Keratinocyte (primary cell): ENCODE measurements around the gene PPIL4. TPM values are rescaled to one million over a fixed set of nuclear protein-coding genes. Genes with fewer than 3 reads are reported as not detected.

Experiments
- DNase-seq: peaks from one replicate; pipeline ENCODE4 v3.0.0-alpha.2; 2011; ENCODE audit warnings: low read depth, missing footprints, low spot score
- FAIRE-seq: peaks from 2 replicates; lab custom pipeline; 2011; peaks lifted over from hg19 to GRCh38; lab: Jason Lieb, UNC
- H2AFZ ChIP-seq: 2 replicates; pipeline ENCODE4 v1.6.0; 2012; ENCODE audit warnings: low read length, control low read depth, inconsistent platforms; ENCODE audit not compliant: control insufficient read depth
- H3K27ac ChIP-seq: 2 replicates; pipeline ENCODE4 v1.5.1; 2011; ENCODE audit warnings: low read length; ENCODE audit not compliant: control insufficient read depth, insufficient read depth
- H3K27me3 ChIP-seq: 3 replicates; pipeline ENCODE4 v1.6.0; 2011; ENCODE audit warnings: low read length; ENCODE audit not compliant: control insufficient read depth, insufficient read depth; ENCODE audit errors: extremely low read depth
- H3K36me3 ChIP-seq, 2 experiments: 2 replicates in 1 of 2; 3 replicates in 1 of 2; pipeline ENCODE4 v1.5.1; 2011; ENCODE audit warnings: low read length in 2 of 2, mild to moderate bottlenecking in 1 of 2; ENCODE audit not compliant: control insufficient read depth in 2 of 2, insufficient read depth in 2 of 2; ENCODE audit errors: extremely low read depth in 1 of 2
- H3K4me1 ChIP-seq: 3 replicates; pipeline ENCODE4 v1.5.1; 2011; ENCODE audit warnings: low read length; ENCODE audit not compliant: control insufficient read depth, insufficient read depth; ENCODE audit errors: extremely low read depth
- H3K4me2 ChIP-seq: 3 replicates; pipeline ENCODE4 v1.6.0; 2011; ENCODE audit warnings: low read depth, low read length; ENCODE audit not compliant: control insufficient read depth, insufficient read depth; ENCODE audit errors: extremely low read depth
- H3K4me3 ChIP-seq, 3 experiments: fragments of 200-600 bp in 1 of 3; sonication (generic) in 1 of 3; 2 replicates in 2 of 3; 3 replicates in 1 of 3; pipeline ENCODE4 v1.5.1; 2011 to 2016; ENCODE audit warnings: low read length in 3 of 3, mild to moderate bottlenecking in 3 of 3, control low read depth in 2 of 3, inconsistent platforms in 1 of 3, low read depth in 1 of 3, mixed read lengths in 1 of 3, mixed run types in 1 of 3, moderate library complexity in 1 of 3; ENCODE audit not compliant: control insufficient read depth in 2 of 3, insufficient read depth in 2 of 3; ENCODE audit errors: extremely low read depth in 1 of 3
- H3K79me2 ChIP-seq: 2 replicates; pipeline ENCODE4 v1.6.0; 2012; ENCODE audit warnings: low read length; ENCODE audit not compliant: control insufficient read depth, insufficient read depth
- H3K9ac ChIP-seq: 3 replicates; pipeline ENCODE4 v1.6.0; 2011; ENCODE audit warnings: low read length; ENCODE audit not compliant: control insufficient read depth, insufficient read depth; ENCODE audit errors: extremely low read depth
- H3K9me1 ChIP-seq: 3 replicates; pipeline ENCODE4 v1.6.0; 2011; ENCODE audit warnings: low read length; ENCODE audit not compliant: control insufficient read depth, insufficient read depth; ENCODE audit errors: extremely low read depth
- H3K9me3 ChIP-seq: 2 replicates; pipeline ENCODE4 v1.5.1; 2012; ENCODE audit warnings: low read depth, low read length; ENCODE audit not compliant: control insufficient read depth
- H4K20me1 ChIP-seq: 3 replicates; pipeline ENCODE4 v1.6.0; 2011; ENCODE audit warnings: low read length; ENCODE audit not compliant: control insufficient read depth, insufficient read depth; ENCODE audit errors: extremely low read depth
- CTCF ChIP-seq, 3 experiments: IDR thresholded peaks in 1 of 3; conservative IDR thresholded peaks in 1 of 3; optimal IDR thresholded peaks in 1 of 3; 2 replicates in 2 of 3; 3 replicates in 1 of 3; pipeline versions ENCODE3 to v1.5.1; 2011; ENCODE audit warnings: low read length in 3 of 3, mild to moderate bottlenecking in 3 of 3, moderate library complexity in 2 of 3, control low read depth in 1 of 3, inconsistent platforms in 1 of 3; ENCODE audit not compliant: insufficient read depth in 2 of 3; ENCODE audit errors: extremely low read depth in 1 of 3
- EZH2 ChIP-seq: IDR thresholded peaks from one replicate; pipeline ENCODE4 v1.6.1; 2012; ENCODE audit warnings: inconsistent platforms, mild to moderate bottlenecking, low read length, moderate library complexity
- dilution Hi-C: fragments of 300-500 bp; cut with MboI; formaldehyde crosslinking; loops from one replicate; pipeline ENCODE4 v1.7.0; 2020; ENCODE audit warnings: low sequenced_read_pairs; ENCODE audit not compliant: extremely low pct_ligation_motif_present
- polyA plus RNA-seq, 5 experiments: library from polyadenylated mRNA; depleted of rRNA in 3 of 5; stranded (reverse) in 3 of 5; stranded (forward) in 1 of 5; unstranded in 1 of 5; fragments of >200 nt; gene quantifications; 1 replicate in 1 of 5; 2 replicates in 3 of 5; 3 replicates in 1 of 5; pipeline versions ENCODE4 v1.2.1 to v1.2.3, GENCODE V29; 2011 to 2012; ENCODE audit warnings: missing spikeins in 2 of 5, low read depth in 1 of 5, low replicate concordance in 1 of 5

PPIL4 gene
- polyA plus RNA-seq, 1 donor (not counting 4 experiments of a cell fraction or from before 2014, with no cell fraction given), result 14.0 TPM

- H3K4me1 ChIP-seq, result peaks cover 10% of the 10 kb centered on the region
- dilution Hi-C loops, result no loop called here
- H3K9ac ChIP-seq, result no peak overlapping the region
- H3K9me1 ChIP-seq, result no peaks in the 10 kb centered on the region
- H4K20me1 ChIP-seq, result no peaks in the 10 kb centered on the region
- no peak overlapping the region for H3K4me3 ChIP-seq
- H3K79me2 ChIP-seq, result no peaks in the 10 kb centered on the region
- no peak overlapping the region for H2AFZ ChIP-seq
- no peak for FAIRE-seq
- no peaks in the 10 kb centered on the region for H3K36me3 ChIP-seq
- H3K9me3 ChIP-seq, result no peaks in the 10 kb centered on the region
- DNase-seq, result no peak
- H3K4me2 ChIP-seq, result no peak overlapping the region
- TF ChIP-seq EZH2 (no peak), CTCF (optimal IDR thresholded peaks at IDR 0.05 in 1 of 3, IDR thresholded peaks at IDR 0.05 in 1 of 3, conservative IDR thresholded peaks at IDR 0.05 in 1 of 3; ENCODE audit: extremely low read depth in 1 of 3, insufficient read depth in 2 of 3, low read length in 3 of 3) (no peak)
- H3K27ac ChIP-seq, result no peak overlapping the region
- H3K27me3 ChIP-seq, result peaks cover 20% of the 10 kb centered on the region
These were observed 74.0 kb downstream of the PPIL4 start for GRCh38 chr6:149471801-149472200.

GRCh38 chr6:149470948-149471347 lies 74.9 kb downstream of the PPIL4 start:
- H3K4me2 ChIP-seq, result no peak overlapping the region
- H3K9ac ChIP-seq, result no peak overlapping the region
- DNase-seq (no peak), FAIRE-seq (no peak)
- H3K36me3 ChIP-seq, result no peaks in the 10 kb centered on the region
- dilution Hi-C loops, result no loop called here
- no peaks in the 10 kb centered on the region for H3K79me2 ChIP-seq
- no peak overlapping the region for H3K27ac ChIP-seq
- H3K4me1 ChIP-seq, result peaks cover 10% of the 10 kb centered on the region
- H3K9me1 ChIP-seq, result no peaks in the 10 kb centered on the region
- H3K9me3 ChIP-seq, result no peaks in the 10 kb centered on the region
- no peak for TF ChIP-seq EZH2
- TF ChIP-seq CTCF (optimal IDR thresholded peaks at IDR 0.05 in 1 of 3, IDR thresholded peaks at IDR 0.05 in 1 of 3, conservative IDR thresholded peaks at IDR 0.05 in 1 of 3; ENCODE audit: extremely low read depth in 1 of 3, insufficient read depth in 2 of 3, low read length in 3 of 3), result no peak
- H2AFZ ChIP-seq, result no peak overlapping the region
- H3K4me3 ChIP-seq, result no peak overlapping the region
- H4K20me1 ChIP-seq, result no peaks in the 10 kb centered on the region
- H3K27me3 ChIP-seq, result peaks cover 20% of the 10 kb centered on the region
